ENCODE data around the gene MEIS2.

Gene MEIS2

GRCh38 chr15:37077623-37078351 lies 22.6 kb downstream of the MEIS2 start:
- ChIA-PET CTCF (interaction anchor here (1.2 to 1.4 kb wide), 4 partner anchors 10 to 576 kb away, joined by 3 to 7 read pairs (median 4); no protein-coding TSS in a partner anchor), POLR2A (no interaction called here)
- TF ChIP-seq CTCF (IDR thresholded peaks at IDR 0.05; ENCODE audit: control extremely low read depth, extremely low read depth, low read depth, missing control alignments) = no peak
- DNase-seq (ENCODE audit: extremely low spot score) = no peak

- POLR2A ChIA-PET = no interaction called here
- no peak for DNase-seq (ENCODE audit: extremely low spot score)
- no peak for TF ChIP-seq CTCF (IDR thresholded peaks at IDR 0.05; ENCODE audit: control extremely low read depth, extremely low read depth, low read depth, missing control alignments)
- CTCF ChIA-PET = interaction anchor here (1.2 to 1.4 kb wide), 4 partner anchors 9 to 575 kb away, joined by 3 to 7 read pairs (median 4); no protein-coding TSS in a partner anchor
Observed at GRCh38 chr15:37076543-37076942, 23.8 kb downstream of the MEIS2 start.

- ChIA-PET CTCF (no interaction called here), POLR2A (no interaction called here)
- no peak for TF ChIP-seq CTCF (IDR thresholded peaks at IDR 0.05; ENCODE audit: control extremely low read depth, extremely low read depth, low read depth, missing control alignments)
- DNase-seq (ENCODE audit: extremely low spot score) = no peak
Observed at GRCh38 chr15:37075777-37076176, 24.6 kb downstream of the MEIS2 start.

GRCh38 chr15:37072181-37072580 lies 28.2 kb downstream of the MEIS2 start:
- CTCF ChIA-PET = no interaction called here
- POLR2A ChIA-PET = no interaction called here

GRCh38 chr15:37071134-37071533 lies 29.2 kb downstream of the MEIS2 start:
- POLR2A ChIA-PET = no interaction called here
- no peak for TF ChIP-seq CTCF (IDR thresholded peaks at IDR 0.05; ENCODE audit: control extremely low read depth, extremely low read depth, low read depth, missing control alignments)
- CTCF ChIA-PET = interaction anchor here (1.2 kb wide), 1 partner anchor 12 kb away, joined by 3 read pairs; no protein-coding TSS in a partner anchor
- DNase-seq (ENCODE audit: extremely low spot score) = no peak

More at GRCh38 chr15:37072181-37072580, 28.2 kb downstream of the MEIS2 start:
- DNase-seq (ENCODE audit: extremely low spot score) = no peak
- TF ChIP-seq CTCF (IDR thresholded peaks at IDR 0.05; ENCODE audit: control extremely low read depth, extremely low read depth, low read depth, missing control alignments) = no peak

GRCh38 chr15:37070686-37071085 lies 29.7 kb downstream of the MEIS2 start:
- ChIA-PET CTCF (interaction anchor here (1.0 to 1.2 kb wide), 2 partner anchors 9 to 13 kb away, joined by 3 read pairs; no protein-coding TSS in a partner anchor), POLR2A (no interaction called here)
- TF ChIP-seq CTCF (IDR thresholded peaks at IDR 0.05; ENCODE audit: control extremely low read depth, extremely low read depth, low read depth, missing control alignments) = no peak
- DNase-seq (ENCODE audit: extremely low spot score) = no peak

All from GM10248 (cell line).